ENCODE measurements around the gene KCNG1.

DNA sequence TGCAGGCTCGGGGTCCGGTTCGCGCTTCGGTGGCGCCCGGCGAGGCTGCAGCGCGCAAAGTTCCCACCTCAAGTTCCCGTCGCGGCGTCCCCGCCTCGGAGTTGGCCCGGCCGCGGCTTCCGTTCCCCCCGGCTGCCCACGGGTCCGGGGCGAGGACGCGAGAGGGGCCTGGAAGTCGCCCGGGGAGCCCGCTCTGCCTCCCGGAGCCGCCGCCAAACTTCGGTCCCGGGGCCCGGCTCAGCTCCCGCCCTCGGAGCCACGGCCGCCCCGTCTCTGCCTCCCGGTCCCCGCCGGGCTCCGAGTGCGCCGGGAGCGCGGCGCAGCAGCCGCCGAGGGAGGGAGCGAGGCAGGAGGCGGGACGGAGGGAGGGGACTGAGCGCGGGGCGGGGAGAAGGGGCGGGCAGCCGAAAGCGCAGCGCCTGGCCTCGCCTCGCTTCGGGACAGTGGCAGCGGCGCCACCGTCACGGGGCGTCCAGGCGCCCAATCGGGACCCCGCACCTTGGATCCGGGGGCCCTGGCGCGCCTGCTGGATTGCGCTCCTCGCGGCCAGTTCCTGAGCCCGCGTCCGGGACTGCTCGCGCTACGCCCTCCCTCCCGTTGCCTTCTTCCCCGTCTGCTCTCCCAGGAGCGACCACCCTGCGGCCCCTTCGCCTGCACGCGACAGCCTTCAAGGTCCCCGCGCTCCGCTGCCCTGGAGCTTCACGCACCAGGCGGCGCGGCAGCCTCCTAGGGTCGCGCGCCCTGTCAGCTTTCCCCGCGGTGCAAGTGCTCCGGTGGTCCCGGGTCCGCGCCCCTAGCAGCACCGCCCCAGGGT lies at the start of gene KCNG1:
- TF ChIP-seq, protein P1, sequence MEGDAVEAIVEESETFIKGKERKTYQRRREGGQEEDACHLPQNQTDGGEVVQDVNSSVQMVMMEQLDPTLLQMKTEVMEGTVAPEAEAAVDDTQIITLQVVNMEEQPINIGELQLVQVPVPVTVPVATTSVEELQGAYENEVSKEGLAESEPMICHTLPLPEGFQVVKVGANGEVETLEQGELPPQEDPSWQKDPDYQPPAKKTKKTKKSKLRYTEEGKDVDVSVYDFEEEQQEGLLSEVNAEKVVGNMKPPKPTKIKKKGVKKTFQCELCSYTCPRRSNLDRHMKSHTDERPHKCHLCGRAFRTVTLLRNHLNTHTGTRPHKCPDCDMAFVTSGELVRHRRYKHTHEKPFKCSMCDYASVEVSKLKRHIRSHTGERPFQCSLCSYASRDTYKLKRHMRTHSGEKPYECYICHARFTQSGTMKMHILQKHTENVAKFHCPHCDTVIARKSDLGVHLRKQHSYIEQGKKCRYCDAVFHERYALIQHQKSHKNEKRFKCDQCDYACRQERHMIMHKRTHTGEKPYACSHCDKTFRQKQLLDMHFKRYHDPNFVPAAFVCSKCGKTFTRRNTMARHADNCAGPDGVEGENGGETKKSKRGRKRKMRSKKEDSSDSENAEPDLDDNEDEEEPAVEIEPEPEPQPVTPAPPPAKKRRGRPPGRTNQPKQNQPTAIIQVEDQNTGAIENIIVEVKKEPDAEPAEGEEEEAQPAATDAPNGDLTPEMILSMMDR (IDR thresholded peaks at IDR 0.05; ENCODE audit: low read length), result no peak
- no peak for TF ChIP-seq EZH2 (IDR thresholded peaks at IDR 0.05; ENCODE audit: borderline replicate concordance, low read length)
